Suprapubic skin (tissue), 4 donors: ENCODE results near the gene VPS8. TPM values are rescaled to one million over a fixed set of nuclear protein-coding genes. Genes with fewer than 3 reads are reported as not detected.

Experiments
- DNase-seq, 2 donors: peaks; one replicate each; pipeline ENCODE4 v3.0.0-alpha.2; 2019; ENCODE audit warnings: low spot score in 2 of 2
- H3K27ac ChIP-seq: fragments of 200-600 bp; sonication (generic); one replicate; pipeline ENCODE4 v1.5.1; 2019
- H3K27me3 ChIP-seq: fragments of 200-600 bp; sonication (generic); one replicate; pipeline ENCODE4 v1.5.1; 2019
- H3K36me3 ChIP-seq: fragments of 200-600 bp; sonication (generic); one replicate; pipeline ENCODE4 v1.5.1; 2019
- H3K4me1 ChIP-seq: fragments of 200-600 bp; sonication (generic); one replicate; pipeline ENCODE4 v1.5.1; 2019
- H3K4me3 ChIP-seq: fragments of 200-600 bp; sonication (generic); one replicate; pipeline ENCODE4 v1.5.1; 2019; ENCODE audit warnings: mild to moderate bottlenecking
- H3K9me3 ChIP-seq: fragments of 200-600 bp; sonication (generic); one replicate; pipeline ENCODE4 v1.5.1; 2019
- EP300 ChIP-seq: sonication (generic); formaldehyde crosslinking; IDR thresholded peaks from one replicate; pipeline ENCODE4 v1.6.1; 2017; ENCODE audit warnings: antibody characterized with exemption
- POLR2A ChIP-seq, 2 donors: fragments of 450-650 bp; IDR thresholded peaks; one replicate each; pipeline ENCODE4 v1.6.1; 2017; ENCODE audit warnings: antibody characterized with exemption in 2 of 2, mild to moderate bottlenecking in 2 of 2, moderate library complexity in 2 of 2
- POLR2AphosphoS5 ChIP-seq, 3 donors: sonication (generic); formaldehyde crosslinking; IDR thresholded peaks; one replicate each; pipeline ENCODE4 v1.6.1; 2017; ENCODE audit warnings: antibody characterized with exemption in 3 of 3
- WGBS: methylation state at CpG from one replicate; pipeline ENCODE4 v1.1.5; 2018; 5-methylcytosine and 5-hydroxymethylcytosine counted together
- total RNA-seq, 4 donors: library from RNA; depleted of rRNA; stranded (reverse); fragments of >200 nt; gene quantifications; one replicate each; pipeline ENCODE4 v1.1.0, GENCODE V29; 2016
- TF ChIP-seq, protein P1 (sequence below), 2 donors: fragments of 200-600 bp in 1 of 2; fragments of 450-650 bp in 1 of 2; sonication (generic) in 1 of 2; IDR thresholded peaks; one replicate each; pipeline ENCODE4 v1.5.1; 2016 to 2019; ENCODE audit warnings: antibody characterized with exemption in 2 of 2, mild to moderate bottlenecking in 1 of 2, moderate library complexity in 1 of 2

Gene VPS8, protein sequence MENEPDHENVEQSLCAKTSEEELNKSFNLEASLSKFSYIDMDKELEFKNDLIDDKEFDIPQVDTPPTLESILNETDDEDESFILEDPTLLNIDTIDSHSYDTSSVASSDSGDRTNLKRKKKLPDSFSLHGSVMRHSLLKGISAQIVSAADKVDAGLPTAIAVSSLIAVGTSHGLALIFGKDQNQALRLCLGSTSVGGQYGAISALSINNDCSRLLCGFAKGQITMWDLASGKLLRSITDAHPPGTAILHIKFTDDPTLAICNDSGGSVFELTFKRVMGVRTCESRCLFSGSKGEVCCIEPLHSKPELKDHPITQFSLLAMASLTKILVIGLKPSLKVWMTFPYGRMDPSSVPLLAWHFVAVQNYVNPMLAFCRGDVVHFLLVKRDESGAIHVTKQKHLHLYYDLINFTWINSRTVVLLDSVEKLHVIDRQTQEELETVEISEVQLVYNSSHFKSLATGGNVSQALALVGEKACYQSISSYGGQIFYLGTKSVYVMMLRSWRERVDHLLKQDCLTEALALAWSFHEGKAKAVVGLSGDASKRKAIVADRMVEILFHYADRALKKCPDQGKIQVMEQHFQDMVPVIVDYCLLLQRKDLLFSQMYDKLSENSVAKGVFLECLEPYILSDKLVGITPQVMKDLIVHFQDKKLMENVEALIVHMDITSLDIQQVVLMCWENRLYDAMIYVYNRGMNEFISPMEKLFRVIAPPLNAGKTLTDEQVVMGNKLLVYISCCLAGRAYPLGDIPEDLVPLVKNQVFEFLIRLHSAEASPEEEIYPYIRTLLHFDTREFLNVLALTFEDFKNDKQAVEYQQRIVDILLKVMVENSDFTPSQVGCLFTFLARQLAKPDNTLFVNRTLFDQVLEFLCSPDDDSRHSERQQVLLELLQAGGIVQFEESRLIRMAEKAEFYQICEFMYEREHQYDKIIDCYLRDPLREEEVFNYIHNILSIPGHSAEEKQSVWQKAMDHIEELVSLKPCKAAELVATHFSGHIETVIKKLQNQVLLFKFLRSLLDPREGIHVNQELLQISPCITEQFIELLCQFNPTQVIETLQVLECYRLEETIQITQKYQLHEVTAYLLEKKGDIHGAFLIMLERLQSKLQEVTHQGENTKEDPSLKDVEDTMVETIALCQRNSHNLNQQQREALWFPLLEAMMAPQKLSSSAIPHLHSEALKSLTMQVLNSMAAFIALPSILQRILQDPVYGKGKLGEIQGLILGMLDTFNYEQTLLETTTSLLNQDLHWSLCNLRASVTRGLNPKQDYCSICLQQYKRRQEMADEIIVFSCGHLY (N-terminal part only)
- total RNA-seq, result 10 to 100 TPM; 36.1 to 93.8 (median 57.2) TPM

DNA sequence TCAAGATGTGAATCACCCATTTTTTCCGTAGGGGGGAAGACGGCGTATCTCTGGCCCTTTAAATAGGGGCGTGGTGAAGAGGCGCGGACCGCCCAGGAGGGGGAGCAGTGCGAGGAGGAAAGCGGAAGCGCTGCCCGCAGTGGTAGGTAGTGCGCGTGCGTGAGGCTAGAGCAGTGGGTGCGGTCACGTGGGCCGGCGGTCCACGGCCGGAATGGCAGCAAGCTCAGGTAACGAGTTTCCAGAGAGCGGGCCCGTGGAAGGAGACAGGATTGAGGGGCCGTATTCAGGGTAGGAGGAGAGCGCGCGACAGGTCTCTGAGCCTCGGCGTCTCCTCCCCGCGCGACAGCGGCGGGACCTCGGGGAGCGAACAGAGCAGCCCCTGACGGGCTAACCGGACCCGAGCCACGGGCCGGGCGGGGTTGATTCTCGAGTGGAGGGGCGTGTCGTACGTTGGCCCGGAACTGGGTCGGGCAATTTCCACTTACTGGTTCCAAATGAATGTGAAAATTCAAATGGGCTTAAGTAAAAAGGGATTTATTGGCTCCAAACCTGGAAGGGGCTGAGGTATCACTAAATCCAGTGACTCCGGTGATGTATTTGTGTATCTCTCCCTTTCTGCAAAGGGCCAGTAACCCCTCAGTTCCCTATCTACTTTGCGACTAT, at the start of gene VPS8:
TSS of gene VPS8 (plus strand) at position 168 of the 663 bp plus-strand sequence. CDS start 12,467 bp downstream, outside the sequence.
- TF ChIP-seq POLR2AphosphoS5 (IDR thresholded peaks at IDR 0.05) (peak in 1 of 3 donors; percentile 56), POLR2A (IDR thresholded peaks at IDR 0.05) (peak in 1 of 2 donors; percentile 62), EP300 (no peak)
- TF ChIP-seq, protein P1, sequence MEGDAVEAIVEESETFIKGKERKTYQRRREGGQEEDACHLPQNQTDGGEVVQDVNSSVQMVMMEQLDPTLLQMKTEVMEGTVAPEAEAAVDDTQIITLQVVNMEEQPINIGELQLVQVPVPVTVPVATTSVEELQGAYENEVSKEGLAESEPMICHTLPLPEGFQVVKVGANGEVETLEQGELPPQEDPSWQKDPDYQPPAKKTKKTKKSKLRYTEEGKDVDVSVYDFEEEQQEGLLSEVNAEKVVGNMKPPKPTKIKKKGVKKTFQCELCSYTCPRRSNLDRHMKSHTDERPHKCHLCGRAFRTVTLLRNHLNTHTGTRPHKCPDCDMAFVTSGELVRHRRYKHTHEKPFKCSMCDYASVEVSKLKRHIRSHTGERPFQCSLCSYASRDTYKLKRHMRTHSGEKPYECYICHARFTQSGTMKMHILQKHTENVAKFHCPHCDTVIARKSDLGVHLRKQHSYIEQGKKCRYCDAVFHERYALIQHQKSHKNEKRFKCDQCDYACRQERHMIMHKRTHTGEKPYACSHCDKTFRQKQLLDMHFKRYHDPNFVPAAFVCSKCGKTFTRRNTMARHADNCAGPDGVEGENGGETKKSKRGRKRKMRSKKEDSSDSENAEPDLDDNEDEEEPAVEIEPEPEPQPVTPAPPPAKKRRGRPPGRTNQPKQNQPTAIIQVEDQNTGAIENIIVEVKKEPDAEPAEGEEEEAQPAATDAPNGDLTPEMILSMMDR (IDR thresholded peaks at IDR 0.05), result peak; percentile 48 to 73
- peak; percentile 97 for DNase-seq
- Histone ChIP-seq H3K9me3 (no peaks in the 10 kb centered on the region), H3K4me1 (peaks cover 25% of the 10 kb centered on the region), H3K36me3 (peaks cover 3% of the 10 kb centered on the region), H3K27me3 (no peaks in the 10 kb centered on the region), H3K27ac (peak within 1 kb of the TSS; percentile 91), H3K4me3 (peak within 1 kb of the TSS; percentile 99)
- WGBS, result under 1% methylated on average over 34 of the region's 50 CpGs

DNA sequence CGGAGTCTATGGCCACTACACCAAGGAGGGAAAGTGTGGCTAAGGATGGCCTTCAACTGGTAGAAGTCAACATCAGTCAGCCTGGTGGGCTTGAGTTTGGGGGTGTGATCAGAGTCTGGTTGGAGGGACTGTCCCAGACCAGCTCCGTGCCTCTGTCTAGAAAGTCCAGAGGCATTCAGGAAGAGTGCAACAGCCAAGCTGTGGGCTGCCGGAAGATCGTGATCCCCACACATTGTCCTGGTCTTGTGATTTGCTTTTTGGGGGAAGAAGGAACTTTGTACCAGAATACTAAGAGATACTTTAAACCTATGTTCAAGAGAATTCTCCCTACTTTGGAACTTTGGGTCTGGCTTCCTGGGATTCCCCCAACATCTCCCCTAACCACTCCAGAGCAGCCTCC, 47.8 kb upstream of the VPS8 start:
- DNase-seq, result no peak
- no peak for TF ChIP-seq EP300
- no peak for TF ChIP-seq POLR2AphosphoS5 (IDR thresholded peaks at IDR 0.05)
- TF ChIP-seq, protein P1 (IDR thresholded peaks at IDR 0.05), result no peak
- no peak for TF ChIP-seq POLR2A (IDR thresholded peaks at IDR 0.05)
- H3K36me3 ChIP-seq, result no peaks in the 10 kb centered on the region
- H3K4me1 ChIP-seq, result peaks cover 31% of the 10 kb centered on the region
- H3K27me3 ChIP-seq, result peaks cover 3% of the 10 kb centered on the region
- H3K27ac ChIP-seq, result no peak overlapping the region
- no peak overlapping the region for H3K4me3 ChIP-seq
- WGBS, result 90% methylated on average over 3 of the region's 4 CpGs
- H3K9me3 ChIP-seq, result no peaks in the 10 kb centered on the region

DNA sequence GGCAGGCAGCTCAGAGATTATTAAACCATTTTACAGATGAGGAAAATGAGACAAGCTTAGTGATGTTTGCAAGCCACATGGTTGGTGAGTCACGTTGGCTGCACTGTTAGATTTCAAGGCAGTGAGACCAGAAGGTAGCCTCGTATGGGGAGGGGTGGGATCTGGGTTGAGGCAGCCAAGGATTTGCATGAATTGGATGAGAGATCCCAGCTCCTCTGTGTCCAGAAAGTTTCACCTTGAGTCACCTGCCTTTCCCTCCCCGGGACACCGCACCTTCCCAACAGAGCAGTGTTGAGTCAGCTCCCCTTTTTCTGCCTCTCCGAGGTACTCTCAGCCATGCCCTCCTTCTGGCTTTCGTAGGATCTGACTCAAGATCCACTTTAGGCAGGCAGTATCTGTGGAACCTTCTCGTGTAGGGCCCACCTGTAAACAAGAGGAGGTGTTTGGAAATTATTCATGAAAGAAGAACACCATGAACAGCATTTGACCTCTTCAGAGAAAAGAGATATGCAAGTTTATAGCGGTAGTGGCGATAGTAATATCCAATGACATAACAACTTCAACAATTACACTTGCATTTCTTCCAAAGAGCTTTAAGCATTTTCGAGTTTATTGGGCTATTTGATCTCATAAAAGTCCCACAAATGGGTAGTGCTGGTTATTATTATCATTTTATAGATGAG, 46.8 kb upstream of the VPS8 start:
- peaks cover 27% of the 10 kb centered on the region for H3K4me1 ChIP-seq
- WGBS, result 60% methylated on average over 9 of the region's 10 CpGs
- peaks cover 3% of the 10 kb centered on the region for H3K27me3 ChIP-seq
- no peak for DNase-seq
- no peak overlapping the region for H3K27ac ChIP-seq
- no peaks in the 10 kb centered on the region for H3K9me3 ChIP-seq
- TF ChIP-seq POLR2AphosphoS5 (IDR thresholded peaks at IDR 0.05), result no peak
- TF ChIP-seq EP300, result no peak
- TF ChIP-seq POLR2A (IDR thresholded peaks at IDR 0.05), result no peak
- TF ChIP-seq, protein P1 (IDR thresholded peaks at IDR 0.05), result no peak
- H3K36me3 ChIP-seq, result no peaks in the 10 kb centered on the region
- H3K4me3 ChIP-seq, result no peak overlapping the region

DNA sequence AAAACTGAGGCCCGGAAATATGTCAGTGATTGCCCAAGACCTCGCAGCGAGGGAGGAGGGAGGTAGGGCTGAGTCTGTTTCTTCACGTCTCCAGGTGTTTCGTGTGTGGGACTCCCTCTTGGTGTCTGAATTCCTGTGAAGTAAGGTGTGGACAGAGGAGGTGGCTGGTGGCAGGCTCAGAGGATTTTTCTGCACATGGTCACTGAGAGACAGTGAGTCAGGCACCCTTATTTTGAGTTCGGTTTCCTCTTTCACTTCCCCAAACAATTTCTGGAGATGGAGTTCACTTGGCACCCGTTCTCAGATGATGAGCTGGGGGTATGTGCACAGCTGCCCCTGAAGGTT, 46.3 kb upstream of the VPS8 start:
- DNase-seq, result no peak
- Histone ChIP-seq H3K27ac (no peak overlapping the region), H3K27me3 (peaks cover 3% of the 10 kb centered on the region), H3K9me3 (no peaks in the 10 kb centered on the region), H3K4me1 (peaks cover 22% of the 10 kb centered on the region), H3K4me3 (no peak overlapping the region), H3K36me3 (no peaks in the 10 kb centered on the region)
- WGBS, result 69% methylated on average over 7 of the region's 7 CpGs
- TF ChIP-seq, protein P1 (IDR thresholded peaks at IDR 0.05), result no peak
- TF ChIP-seq EP300, result no peak
- no peak for TF ChIP-seq POLR2A (IDR thresholded peaks at IDR 0.05)
